ENCODE data around the gene CAB39L.

GRCh38 chr13:49407936-49408335 lies 35.9 kb downstream of the CAB39L start:
- TF ChIP-seq CTCF (IDR thresholded peaks at IDR 0.05) (no peak), POLR2A (IDR thresholded peaks at IDR 0.05) (no peak)
